Lung (tissue), 12 donors: ENCODE data around the gene FAM83F. TPM values are rescaled to one million over a fixed set of nuclear protein-coding genes. Genes with fewer than 3 reads are reported as not detected.
A peak's percentile ranks its signal among the peaks of the same experiment; 100 is the strongest.
"Not testable (repeated sequence)": the region's sequence is repeated elsewhere in the genome, so short reads cannot be mapped to it uniquely, and the experiment has no call there.

Experiments
- ATAC-seq: fragments of 200-7000 bp; cut with Tn5 transposase; one replicate; pipeline ENCODE4 v1.9.1; 2020; ENCODE audit warnings: moderate number of reproducible peaks; ENCODE audit not compliant: insufficient read depth, low FRiP score
- DNase-seq, 3 donors: peaks; one replicate each; pipeline ENCODE4 v3.0.0-alpha.2; 2013 to 2017
- H3K27ac ChIP-seq, 2 donors: one replicate each; pipeline ENCODE4 v1.5.1; 2013; ENCODE audit warnings: mild to moderate bottlenecking in 2 of 2, moderate library complexity in 2 of 2, control low read depth in 1 of 2, inconsistent platforms in 1 of 2, low read depth in 1 of 2, low read length in 1 of 2
- H3K27me3 ChIP-seq, 3 donors: one replicate each; pipeline ENCODE4 v1.5.1; 2013; ENCODE audit warnings: low read length in 2 of 3; ENCODE audit not compliant: control insufficient read depth in 3 of 3, insufficient read depth in 3 of 3
- H3K36me3 ChIP-seq, 4 donors: one replicate each; pipeline ENCODE4 v1.5.1; 2013; ENCODE audit warnings: low read length in 4 of 4, mild to moderate bottlenecking in 1 of 4, moderate library complexity in 1 of 4; ENCODE audit not compliant: control insufficient read depth in 4 of 4, insufficient read depth in 4 of 4
- H3K4me1 ChIP-seq, 5 donors: one replicate each; pipeline ENCODE4 v1.5.1; 2013; ENCODE audit warnings: low read length in 5 of 5, mild to moderate bottlenecking in 2 of 5, moderate library complexity in 1 of 5; ENCODE audit not compliant: control insufficient read depth in 5 of 5, insufficient read depth in 5 of 5
- H3K4me3 ChIP-seq: one replicate; pipeline ENCODE4 v1.5.1; 2013; ENCODE audit warnings: mild to moderate bottlenecking, control low read depth, moderate library complexity
- H3K9ac ChIP-seq, 2 donors: one replicate each; pipeline ENCODE4 v1.5.1; 2013; ENCODE audit warnings: low read length in 2 of 2, control low read depth in 1 of 2; ENCODE audit not compliant: insufficient read depth in 1 of 2
- H3K9me3 ChIP-seq, 4 donors: one replicate each; pipeline ENCODE4 v1.5.1; 2013; ENCODE audit warnings: low read length in 3 of 4, mild to moderate bottlenecking in 1 of 4, moderate library complexity in 1 of 4; ENCODE audit not compliant: control insufficient read depth in 4 of 4, insufficient read depth in 3 of 4
- whole genome bisulfite sequencing, 2 donors: extraction: QIAGEN DNeasy Blood & Tissue Kit; methylation state at CpG; one replicate each; pipeline ENCODE4 v1.1.7; 2013; 5-methylcytosine and 5-hydroxymethylcytosine counted together
- polyA plus RNA-seq, 2 donors: library from polyadenylated mRNA; stranded (reverse); fragments of 200-250 nt; gene quantifications; one replicate each; pipeline ENCODE4 v1.2.1, GENCODE V29; 2013
- total RNA-seq, 2 donors: library from RNA; depleted of rRNA in 1 of 2; stranded (reverse); fragments of >200 nt in 1 of 2; gene quantifications; one replicate each; pipeline ENCODE4 v1.2.1, GENCODE V29; 2014 to 2021
- TF ChIP-seq, protein P1 (sequence below): IDR thresholded peaks from 2 replicates; pipeline ENCODE4 v1.5.1; 2012; ENCODE audit warnings: mild to moderate bottlenecking; ENCODE audit errors: control extremely low read depth, extremely low read depth
- donor health status: control.
- donor health status: control.
- donor health status: Bipolar disorder and iron deficiency.
- donor health status: healthy.
- donor health status: DM: yes; HTN: yes; CAD: no.

FAM83F gene
- total and polyA plus RNA-seq, 4 donors = 0.53 to 3.0 (median 0.94) TPM

DNA sequence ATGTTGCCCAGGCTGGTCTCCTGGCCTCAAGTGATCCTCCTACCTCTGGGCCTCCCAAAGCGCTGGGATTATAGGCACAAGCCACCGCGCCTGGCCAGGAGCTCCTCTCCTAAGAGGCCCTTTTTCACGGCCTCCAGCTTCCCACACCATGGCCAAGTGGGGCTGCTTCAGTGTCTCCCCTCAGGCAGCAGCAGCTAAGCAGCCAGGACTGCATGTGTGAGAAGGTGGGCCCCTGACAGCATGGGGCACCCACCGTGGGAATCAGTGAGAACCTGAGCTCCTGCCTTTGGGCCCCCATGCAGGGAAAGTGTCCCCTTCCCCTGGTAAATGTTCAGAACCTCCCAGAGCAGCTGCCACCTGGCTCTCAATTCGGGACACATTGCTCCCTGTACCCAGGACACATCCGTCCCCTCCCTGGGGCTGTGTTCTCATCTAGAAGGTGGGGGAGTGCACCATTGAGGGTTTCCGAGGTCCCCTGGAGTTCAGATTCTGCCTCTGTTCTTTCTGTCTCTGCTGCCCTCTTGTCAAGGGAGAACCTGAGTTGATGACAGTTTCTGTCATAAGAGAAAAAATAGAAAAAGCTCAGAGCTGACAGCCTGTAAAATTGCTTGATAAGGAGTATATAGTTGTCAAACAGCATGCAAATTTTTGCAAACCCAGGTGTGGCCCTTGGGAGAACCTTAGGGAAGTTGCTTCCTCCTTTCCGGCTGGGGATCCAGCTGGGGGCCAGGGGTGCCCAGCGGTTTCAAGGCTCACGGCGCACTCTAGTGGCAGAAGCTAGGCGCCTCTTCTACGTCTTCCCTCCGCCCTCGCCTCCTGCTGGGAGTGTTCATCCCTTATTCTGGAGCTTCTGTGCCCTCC lies 29.7 kb downstream of the FAM83F start:
- 35 to 39% methylated on average over 16 of the region's 16 CpGs for WGBS, 2 donors
- DNase-seq = peak; percentile 67 to 69 (median 69)
- peak; percentile 47 for ATAC-seq
- Histone ChIP-seq H3K9ac (no peak overlapping the region), H3K4me1 (peaks cover 0 to 9% (median 0%) of the 10 kb centered on the region in 5 donors), H3K27ac (no peak overlapping the region), H3K36me3 (no peaks in the 10 kb centered on the region), H3K4me3 (no peak overlapping the region), H3K9me3 (no peaks in the 10 kb centered on the region), H3K27me3 (no peaks in the 10 kb centered on the region)
- TF ChIP-seq, protein P1, sequence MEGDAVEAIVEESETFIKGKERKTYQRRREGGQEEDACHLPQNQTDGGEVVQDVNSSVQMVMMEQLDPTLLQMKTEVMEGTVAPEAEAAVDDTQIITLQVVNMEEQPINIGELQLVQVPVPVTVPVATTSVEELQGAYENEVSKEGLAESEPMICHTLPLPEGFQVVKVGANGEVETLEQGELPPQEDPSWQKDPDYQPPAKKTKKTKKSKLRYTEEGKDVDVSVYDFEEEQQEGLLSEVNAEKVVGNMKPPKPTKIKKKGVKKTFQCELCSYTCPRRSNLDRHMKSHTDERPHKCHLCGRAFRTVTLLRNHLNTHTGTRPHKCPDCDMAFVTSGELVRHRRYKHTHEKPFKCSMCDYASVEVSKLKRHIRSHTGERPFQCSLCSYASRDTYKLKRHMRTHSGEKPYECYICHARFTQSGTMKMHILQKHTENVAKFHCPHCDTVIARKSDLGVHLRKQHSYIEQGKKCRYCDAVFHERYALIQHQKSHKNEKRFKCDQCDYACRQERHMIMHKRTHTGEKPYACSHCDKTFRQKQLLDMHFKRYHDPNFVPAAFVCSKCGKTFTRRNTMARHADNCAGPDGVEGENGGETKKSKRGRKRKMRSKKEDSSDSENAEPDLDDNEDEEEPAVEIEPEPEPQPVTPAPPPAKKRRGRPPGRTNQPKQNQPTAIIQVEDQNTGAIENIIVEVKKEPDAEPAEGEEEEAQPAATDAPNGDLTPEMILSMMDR = peak; percentile 90

DNA sequence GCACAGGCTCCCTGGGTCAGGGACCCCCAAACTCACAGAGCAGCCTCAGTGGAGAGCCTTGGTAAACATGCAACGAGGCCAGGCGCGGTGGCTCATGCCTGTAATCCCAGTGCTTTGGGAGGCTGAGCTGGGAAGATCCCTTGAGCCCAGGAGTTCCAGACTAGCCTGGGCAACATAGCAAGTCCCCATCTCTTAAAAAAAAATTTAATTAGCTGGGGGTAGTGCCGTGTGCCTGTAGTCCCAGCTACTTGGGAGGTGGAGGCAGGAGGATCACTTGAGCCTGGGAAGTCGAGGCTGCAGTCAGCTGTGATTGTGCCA lies 30.3 kb downstream of the FAM83F start:
- not testable (repeated sequence) for ATAC-seq, H3K36me3 ChIP-seq

GRCh38 chr22:40025856-40026255 lies 31.1 kb downstream of the FAM83F start:
- no peaks in the 10 kb centered on the region for H3K27me3 ChIP-seq
- no peaks in the 10 kb centered on the region for H3K36me3 ChIP-seq
- H3K4me1 ChIP-seq = peaks cover 0 to 9% (median 0%) of the 10 kb centered on the region in 5 donors
- no peaks in the 10 kb centered on the region for H3K9me3 ChIP-seq
- no peak overlapping the region for H3K4me3 ChIP-seq
- 93 to 94% methylated on average over 10 of the region's 10 CpGs for WGBS, 2 donors
- H3K27ac ChIP-seq = no peak overlapping the region
- no peak overlapping the region for H3K9ac ChIP-seq
- DNase-seq (no peak), ATAC-seq (no peak)
- TF ChIP-seq, protein P1 = no peak

More for the DNA sequence above, 30.3 kb downstream of the FAM83F start:
- not testable (repeated sequence) for H3K4me3 ChIP-seq, H3K27me3 ChIP-seq, DNase-seq, H3K4me1 ChIP-seq, H3K9ac ChIP-seq, H3K27ac ChIP-seq, H3K9me3 ChIP-seq
- 30 to 33% methylated on average over 5 of the region's 5 CpGs for WGBS, 2 donors

DNA sequence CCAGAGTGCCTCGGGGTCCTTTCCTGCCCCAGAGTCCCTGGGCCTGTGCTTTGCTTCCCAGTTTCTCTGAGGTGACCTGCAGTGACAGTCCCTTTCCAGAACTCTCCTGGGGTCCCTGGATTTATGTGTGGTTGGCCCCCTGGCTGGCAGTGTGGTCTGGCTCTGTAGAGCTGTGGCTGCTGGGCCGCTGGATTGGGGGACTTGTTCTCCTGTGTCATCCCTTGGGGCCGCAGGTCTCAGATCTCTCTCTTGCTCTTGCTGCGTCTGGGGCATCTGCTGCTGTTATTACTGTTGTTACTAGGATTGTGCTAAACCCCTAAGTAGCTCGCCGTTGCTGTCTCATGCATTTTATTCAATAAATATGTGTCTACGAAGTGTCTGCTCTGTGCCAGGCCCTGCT lies 31.9 kb downstream of the FAM83F start:
- TF ChIP-seq, protein P1 = no peak
- WGBS, 2 donors = 89 to 91% methylated on average over 7 of the region's 7 CpGs

More for the DNA sequence above, 31.9 kb downstream of the FAM83F start:
- Histone ChIP-seq H3K4me3 (no peak overlapping the region), H3K4me1 (peaks cover 0 to 9% (median 0%) of the 10 kb centered on the region in 5 donors), H3K27me3 (no peaks in the 10 kb centered on the region), H3K9ac (no peak overlapping the region), H3K36me3 (no peaks in the 10 kb centered on the region), H3K27ac (no peak overlapping the region), H3K9me3 (no peaks in the 10 kb centered on the region)
- no peak for DNase-seq
- ATAC-seq = no peak
